ENCODE results near the gene MTG2.

- TF ChIP-seq EZH2 (IDR thresholded peaks at IDR 0.05; ENCODE audit: low read depth, unreplicated experiment) (no peak), CTCF (conservative IDR thresholded peaks at IDR 0.05; ENCODE audit: low read depth in 2 of 2) (no peak), POLR2AphosphoS5 (IDR thresholded peaks at IDR 0.05; ENCODE audit: low read depth) (no peak)
Observed at GRCh38 chr20:62161347-62161746, 21.5 kb upstream of the MTG2 start.

Data from GM23338 (cell line).